Kidney (tissue), 14 donors: ENCODE results near the gene SP5. TPM values are rescaled to one million over a fixed set of nuclear protein-coding genes. Genes with fewer than 3 reads are reported as not detected.

ENCODE experiments used
- DNase-seq, 5 donors: peaks; one replicate each; pipeline ENCODE4 v3.0.0-alpha.2; 2013 to 2020
- FAIRE-seq: peaks from 2 replicates; lab custom pipeline; 2012; peaks lifted over from hg19 to GRCh38; lab: Jason Lieb, UNC
- H3K27ac ChIP-seq, 2 donors: one replicate each; pipeline ENCODE4 v1.7.0; 2013; ENCODE audit warnings: low read depth in 2 of 2, low read length in 2 of 2, inconsistent platforms in 1 of 2
- H3K27me3 ChIP-seq: one replicate; pipeline ENCODE4 v1.7.1; 2013; ENCODE audit warnings: low read length, inconsistent platforms; ENCODE audit not compliant: control insufficient read depth, insufficient read depth
- H3K36me3 ChIP-seq, 3 donors: one replicate each; pipeline versions ENCODE4 v1.7.0 to v1.7.1; 2013; ENCODE audit warnings: low read length in 3 of 3, control low read depth in 1 of 3, inconsistent platforms in 1 of 3; ENCODE audit not compliant: insufficient read depth in 3 of 3, control insufficient read depth in 2 of 3
- H3K4me1 ChIP-seq, 3 donors: one replicate each; pipeline versions ENCODE4 v1.7.0 to v1.7.1; 2013; ENCODE audit warnings: low read length in 3 of 3, inconsistent platforms in 1 of 3, low read depth in 1 of 3; ENCODE audit not compliant: control insufficient read depth in 2 of 3, insufficient read depth in 2 of 3
- H3K4me3 ChIP-seq, 3 donors: one replicate each; pipeline versions ENCODE4 v1.7.0 to v1.8.1; 2013; ENCODE audit warnings: low read length in 3 of 3, control low read depth in 1 of 3, inconsistent platforms in 1 of 3
- H3K9ac ChIP-seq, 3 donors: one replicate each; pipeline versions ENCODE4 v1.7.0 to v1.7.1; 2013; ENCODE audit warnings: low read length in 3 of 3, control low read depth in 1 of 3, inconsistent platforms in 1 of 3
- H3K9me3 ChIP-seq, 3 donors: one replicate each; pipeline versions ENCODE4 v1.7.0 to v1.7.1; 2013; ENCODE audit warnings: low read length in 3 of 3, control low read depth in 1 of 3, inconsistent platforms in 1 of 3; ENCODE audit not compliant: control insufficient read depth in 2 of 3, insufficient read depth in 1 of 3
- CTCF ChIP-seq: IDR thresholded peaks from 3 replicates; pipeline ENCODE4 v1.5.1; 2012; ENCODE audit warnings: mild to moderate bottlenecking, moderate library complexity, borderline replicate concordance; ENCODE audit not compliant: insufficient read depth; ENCODE audit errors: extremely low read depth
- intact Hi-C: fragments of 100-400 bp; cut with DNase I; formaldehyde crosslinking; loops from one replicate; pipeline ENCODE4 v1.11.1; 2022
- polyA plus RNA-seq: library from polyadenylated mRNA; stranded (reverse); fragments of 350-450 nt; fragmentation: Illumina TruSeq; extraction: RNeasy Lipid Tissue Mini Kit (QIAGEN cat#74804); gene quantifications from one replicate; pipeline ENCODE4 v1.2.3, GENCODE V29; 2014; ENCODE audit warnings: low read depth, low replicate concordance; ENCODE audit not compliant: insufficient read depth
- total RNA-seq: library from RNA; stranded (reverse); fragmentation: NEBNext Ultra II Directional; extraction: Animal tissue kit (Norgen Biotek cat#: 25700); gene quantifications from one replicate; pipeline ENCODE4 v1.2.1, GENCODE V29; 2021
- donor health status: control.
- donor health status: control.
- donor health status: control.
- donor health status: control.
- donor health status: control.
- donor health status: DM: yes; HTN: yes; CAD: no.
- donor health status: Normal renal cell carcinoma (clear cell type).

SP5 gene
- total and polyA plus RNA-seq, 2 donors from 2014 or later, result 0.25 to 1.6 TPM

GRCh38 chr2:170685591-170685990, 29.5 kb upstream of the SP5 start:
- no peak for TF ChIP-seq CTCF
- intact Hi-C loops, result no loop called here
- no peak for FAIRE-seq

GRCh38 chr2:170689481-170689880, 25.7 kb upstream of the SP5 start:
- H3K4me3 ChIP-seq, result no peak overlapping the region
- H3K4me1 ChIP-seq, result no peaks in the 10 kb centered on the region
- H3K9me3 ChIP-seq, result no peaks in the 10 kb centered on the region
- H3K27me3 ChIP-seq, result no peaks in the 10 kb centered on the region
- DNase-seq (no peak), FAIRE-seq (no peak)
- H3K36me3 ChIP-seq, result no peaks in the 10 kb centered on the region
- TF ChIP-seq CTCF, result no peak
- intact Hi-C loops, result no loop called here
- no peak overlapping the region for H3K27ac ChIP-seq
- H3K9ac ChIP-seq, result no peak overlapping the region

More at GRCh38 chr2:170685591-170685990, 29.5 kb upstream of the SP5 start:
- Histone ChIP-seq H3K9ac (no peak overlapping the region), H3K9me3 (no peaks in the 10 kb centered on the region), H3K27me3 (no peaks in the 10 kb centered on the region), H3K36me3 (no peaks in the 10 kb centered on the region), H3K27ac (no peak overlapping the region), H3K4me3 (no peak overlapping the region), H3K4me1 (no peaks in the 10 kb centered on the region)
- no peak for DNase-seq

- no peak overlapping the region for H3K9ac ChIP-seq
- no peak for TF ChIP-seq CTCF
- H3K36me3 ChIP-seq, result no peaks in the 10 kb centered on the region
- no peak for FAIRE-seq
- H3K9me3 ChIP-seq, result no peaks in the 10 kb centered on the region
- no peaks in the 10 kb centered on the region for H3K27me3 ChIP-seq
- no peak overlapping the region for H3K27ac ChIP-seq
- H3K4me3 ChIP-seq, result no peak overlapping the region
- no peak for DNase-seq
- no peaks in the 10 kb centered on the region for H3K4me1 ChIP-seq
- intact Hi-C loops, result no loop called here
Measured at GRCh38 chr2:170690640-170691039, 24.5 kb upstream of the SP5 start.

DNA sequence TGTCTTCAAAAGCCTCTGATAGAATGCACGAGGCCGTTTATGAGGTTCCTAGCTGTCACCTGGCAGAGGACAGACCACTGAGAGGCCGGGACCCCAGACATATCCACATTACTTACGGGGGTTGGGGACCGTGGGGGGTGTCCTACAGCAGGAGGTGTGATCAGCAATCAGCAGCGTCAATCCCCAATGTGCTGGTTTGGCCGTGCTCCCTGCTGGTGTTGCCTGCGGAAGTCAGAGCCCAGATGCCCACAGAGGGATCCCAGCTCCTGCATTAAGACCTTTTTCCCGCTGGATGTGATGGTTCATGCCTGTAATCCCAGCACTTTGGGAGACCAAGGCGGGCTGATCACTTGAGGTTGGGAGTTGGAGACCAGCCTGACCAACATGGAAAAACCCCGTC, 20.8 kb upstream of the SP5 start:
- DNase-seq, result peak in 1 of 5 donors; percentile 26
- Histone ChIP-seq H3K4me3 (no peak overlapping the region), H3K4me1 (no peaks in the 10 kb centered on the region), H3K9me3 (no peaks in the 10 kb centered on the region), H3K27ac (no peak overlapping the region), H3K27me3 (no peaks in the 10 kb centered on the region), H3K9ac (no peak overlapping the region), H3K36me3 (no peaks in the 10 kb centered on the region)
- intact Hi-C loops, result no loop called here
- TF ChIP-seq CTCF, result no peak
- FAIRE-seq, result no peak
